Fibroblast of the aortic adventitia (primary cell): ENCODE data around the gene FRMD5. TPM values are rescaled to one million over a fixed set of nuclear protein-coding genes. Genes with fewer than 3 reads are reported as not detected.
A peak's percentile ranks its signal among the peaks of the same experiment; 100 is the strongest.

Source experiments
- DNase-seq: peaks from one replicate; pipeline ENCODE4 v3.0.0-alpha.2; 2010; ENCODE audit warnings: low read depth
- H3K4me3 ChIP-seq: 2 replicates; pipeline ENCODE4 v1.5.1; 2011; ENCODE audit warnings: low read depth, mild to moderate bottlenecking, control low read depth, low read length, moderate library complexity
- CTCF ChIP-seq: IDR thresholded peaks from 2 replicates; pipeline ENCODE4 v1.5.1; 2011; ENCODE audit warnings: mild to moderate bottlenecking, low read length, control low read depth, inconsistent platforms; ENCODE audit not compliant: insufficient read depth
- total RNA-seq: library from RNA; depleted of rRNA; stranded (reverse); fragments of >200 nt; gene quantifications from 2 replicates; pipeline ENCODE4 v1.2.3, GENCODE V29; 2012; ENCODE audit warnings: low replicate concordance

Gene FRMD5
- total RNA-seq, 1 donor: 16.3 TPM

- no peak overlapping the region for H3K4me3 ChIP-seq
- peak; percentile 36 for DNase-seq
- no peak for TF ChIP-seq CTCF
These were observed 17.9 kb downstream of the FRMD5 start for GRCh38 chr15:44177139-44177538.

GRCh38 chr15:44173813-44174212, 21.3 kb downstream of the FRMD5 start:
- no peak overlapping the region for H3K4me3 ChIP-seq
- no peak for TF ChIP-seq CTCF
- no peak for DNase-seq

- no peak overlapping the region for H3K4me3 ChIP-seq
- TF ChIP-seq CTCF: no peak
- DNase-seq: peak; percentile 56
These were observed 31.7 kb downstream of the FRMD5 start for GRCh38 chr15:44163370-44163769.

- DNase-seq: no peak
- TF ChIP-seq CTCF: no peak
- no peak overlapping the region for H3K4me3 ChIP-seq
These were observed 34.3 kb downstream of the FRMD5 start for GRCh38 chr15:44160796-44161195.

GRCh38 chr15:44159492-44159891, 35.6 kb downstream of the FRMD5 start:
- TF ChIP-seq CTCF: no peak
- peak; percentile 37 for DNase-seq
- H3K4me3 ChIP-seq: no peak overlapping the region

GRCh38 chr15:44158111-44158510, 37.0 kb downstream of the FRMD5 start:
- H3K4me3 ChIP-seq: no peak overlapping the region
- no peak for TF ChIP-seq CTCF

GRCh38 chr15:44157679-44158078, 37.4 kb downstream of the FRMD5 start:
- H3K4me3 ChIP-seq: no peak overlapping the region
- peak; percentile 96 for DNase-seq
- no peak for TF ChIP-seq CTCF

More at GRCh38 chr15:44158111-44158510, 37.0 kb downstream of the FRMD5 start:
- DNase-seq: no peak
